ENCODE results near the gene GSE1.
"Not testable (repeated sequence)": the region's sequence is repeated elsewhere in the genome, so short reads cannot be mapped to it uniquely, and the experiment has no call there.

The GSE1 gene

GRCh38 chr16:85591381-85591780 is 21.7 kb upstream of the GSE1 start:
- no peak for DNase-seq (ENCODE audit: low spot score)

- not testable (repeated sequence) for DNase-seq (ENCODE audit: low spot score)
Measured at GRCh38 chr16:85592277-85592676, 20.8 kb upstream of the GSE1 start.

- no peak for DNase-seq (ENCODE audit: low spot score)
Measured at GRCh38 chr16:85592700-85593493, 20.2 kb upstream of the GSE1 start.

GRCh38 chr16:85593494-85594221 is 19.5 kb upstream of the GSE1 start:
- no peak for DNase-seq (ENCODE audit: low spot score)

DNA sequence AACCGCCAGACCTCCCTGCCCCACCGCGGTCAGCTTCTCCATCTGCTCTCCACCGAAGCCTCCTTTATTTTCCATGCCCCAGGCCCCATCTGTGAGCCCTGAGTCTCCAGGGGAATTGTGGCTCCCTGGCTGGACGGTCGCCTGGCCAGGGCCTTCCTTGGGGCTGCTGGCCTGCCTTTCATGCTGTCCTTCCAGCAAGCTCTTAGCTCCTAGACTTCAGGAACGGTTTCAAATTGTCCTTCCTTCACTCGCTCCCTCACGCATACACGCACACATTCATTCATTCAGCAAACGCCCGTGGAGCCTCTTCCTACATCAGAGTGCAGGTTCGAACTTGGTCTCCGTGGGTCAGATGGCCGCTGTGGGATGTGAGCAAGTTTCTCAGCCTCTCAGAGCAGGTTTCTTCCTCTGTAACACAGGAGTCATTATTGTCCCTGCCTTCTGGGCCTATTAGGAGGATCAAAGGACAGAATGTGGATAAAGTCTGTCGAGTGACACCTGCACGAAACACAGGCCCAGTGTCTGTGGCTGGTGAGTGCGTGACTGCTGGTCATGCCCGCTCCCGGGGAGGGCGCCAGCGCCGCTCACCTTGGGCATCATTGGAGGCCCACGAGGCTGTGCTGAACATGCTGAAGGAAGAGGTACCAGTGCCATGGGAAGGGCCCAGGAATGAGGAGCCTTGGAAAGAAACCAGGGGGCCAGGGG is 18.7 kb upstream of the GSE1 start:
- no peak for DNase-seq (ENCODE audit: low spot score)

- DNase-seq (ENCODE audit: low spot score) = no peak
Measured at GRCh38 chr16:85594978-85595661, 18.0 kb upstream of the GSE1 start.

- no peak for DNase-seq (ENCODE audit: low spot score)
Measured at GRCh38 chr16:85595812-85596502, 17.2 kb upstream of the GSE1 start.

- DNase-seq (ENCODE audit: low spot score) = no peak
Measured at GRCh38 chr16:85598141-85598540, 15.0 kb upstream of the GSE1 start.

GRCh38 chr16:85600078-85600477 is 13.0 kb upstream of the GSE1 start:
- no peak for DNase-seq (ENCODE audit: low spot score)

- DNase-seq (ENCODE audit: low spot score) = no peak
Measured at GRCh38 chr16:85600530-85601271, 12.4 kb upstream of the GSE1 start.

- no peak for DNase-seq (ENCODE audit: low spot score)
Measured at GRCh38 chr16:85601272-85601639, 11.9 kb upstream of the GSE1 start.

GRCh38 chr16:85601730-85602401 is 11.3 kb upstream of the GSE1 start:
- no peak for DNase-seq (ENCODE audit: low spot score)

DNA sequence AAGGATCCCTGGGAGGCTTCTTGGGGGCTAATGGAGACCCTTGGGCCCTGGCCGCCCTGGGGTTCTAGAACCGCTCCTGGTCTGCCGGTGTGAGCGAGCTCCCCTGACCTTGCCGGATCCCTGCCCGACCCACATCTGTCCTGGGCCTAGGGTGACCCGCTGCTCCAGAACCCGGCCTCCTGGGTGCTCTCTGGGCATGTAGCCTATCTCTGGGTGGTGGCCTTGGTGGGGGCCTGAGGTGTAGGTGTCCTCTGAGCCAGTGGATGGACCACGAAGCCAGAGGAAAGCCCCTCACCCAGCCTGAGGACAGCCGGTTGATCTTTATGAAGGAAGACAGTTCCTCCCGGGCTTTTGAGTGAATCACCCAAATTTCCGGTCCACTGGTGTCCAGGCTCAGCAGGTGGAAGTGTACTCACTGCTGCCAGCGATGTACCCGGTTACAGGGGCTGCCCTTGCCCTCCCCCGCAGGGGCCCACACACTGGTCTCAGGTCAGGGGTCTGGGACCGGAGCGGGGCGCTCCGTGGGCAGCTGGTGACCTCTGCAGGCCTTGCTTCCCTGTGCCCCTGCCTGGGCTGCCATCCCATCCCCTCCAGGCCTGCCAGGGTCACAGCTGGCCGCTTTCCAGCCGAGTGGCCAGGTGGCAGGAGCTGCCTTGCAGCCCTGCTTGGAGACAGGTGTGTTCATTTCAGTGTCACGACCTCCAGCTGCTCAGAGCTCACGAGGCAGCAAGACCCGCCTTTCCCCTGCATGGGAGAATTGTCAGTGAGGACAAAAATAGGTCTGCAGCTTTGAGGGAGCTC is 10.5 kb upstream of the GSE1 start:
- no peak for DNase-seq (ENCODE audit: low spot score)

GRCh38 chr16:85603203-85603755 is 9.8 kb upstream of the GSE1 start:
- no peak for DNase-seq (ENCODE audit: low spot score)

DNA sequence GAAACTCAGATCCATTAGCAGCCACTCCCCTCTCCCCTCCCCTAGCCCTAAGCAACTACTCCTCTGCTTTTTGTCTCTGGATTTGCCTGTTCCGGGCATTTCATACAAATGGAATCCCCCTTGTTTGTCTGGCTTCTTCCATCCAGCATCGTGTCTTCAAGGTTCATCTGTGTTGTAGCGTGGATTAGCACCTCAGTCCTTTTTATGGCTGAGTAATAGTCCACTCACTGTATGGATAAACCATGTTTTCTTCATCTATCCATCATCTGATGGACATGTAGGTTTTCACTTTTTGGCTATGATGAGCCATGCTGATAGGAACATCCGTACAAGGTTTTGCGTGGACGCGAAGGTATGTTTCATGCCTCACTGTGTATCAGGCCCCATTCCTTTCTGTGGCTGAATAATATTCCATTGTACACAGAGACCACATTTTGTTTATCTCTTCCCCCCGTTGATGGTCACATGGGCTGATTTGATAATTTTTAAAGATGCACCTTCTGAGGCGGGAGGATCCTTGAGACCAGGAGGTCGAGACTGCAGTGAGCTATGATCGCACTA is 8.9 kb upstream of the GSE1 start:
- DNase-seq (ENCODE audit: low spot score) = no peak

DNA sequence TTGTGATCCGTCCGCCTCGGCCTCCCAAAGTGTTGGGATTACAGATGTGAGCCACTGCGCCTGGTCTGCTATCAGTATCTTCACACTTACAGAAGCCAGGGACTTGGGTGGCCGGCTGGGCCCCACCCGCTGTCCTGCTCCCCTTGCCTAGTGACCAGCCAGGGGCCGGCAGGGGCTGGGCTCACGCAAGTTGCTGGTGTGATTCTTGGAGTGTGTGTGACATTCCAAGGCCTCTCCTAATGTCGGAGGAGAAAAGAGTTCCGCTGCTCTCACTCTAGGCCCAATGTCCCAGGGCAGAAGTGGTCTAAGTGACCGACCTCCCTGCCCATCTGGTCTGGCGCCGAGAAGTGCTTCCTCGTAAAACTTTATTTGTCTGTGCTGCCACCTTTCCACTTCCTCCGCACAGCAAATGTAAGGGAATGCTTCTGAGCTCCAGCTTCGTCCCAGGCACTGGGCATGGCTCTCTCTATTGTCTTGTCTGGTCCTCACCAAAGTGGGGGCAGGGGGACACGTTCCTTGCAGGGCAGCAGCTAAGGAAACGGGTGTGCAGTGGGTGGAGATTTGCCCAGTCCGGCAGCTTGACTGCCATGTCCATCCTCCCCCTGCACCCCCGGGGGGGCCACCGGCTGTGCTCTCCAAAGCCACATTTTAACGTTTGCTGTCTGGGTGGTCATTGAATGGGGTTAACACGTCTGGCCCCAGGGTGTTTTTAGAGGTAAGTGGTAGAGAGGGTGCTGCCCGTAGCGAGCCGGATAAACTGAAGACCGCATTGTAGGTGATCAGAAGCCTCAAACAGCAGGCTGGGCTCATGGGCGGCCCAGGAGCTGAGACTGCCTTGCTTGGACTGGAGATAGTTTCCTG is 7.8 kb upstream of the GSE1 start:
- no peak for DNase-seq (ENCODE audit: low spot score)

DNA sequence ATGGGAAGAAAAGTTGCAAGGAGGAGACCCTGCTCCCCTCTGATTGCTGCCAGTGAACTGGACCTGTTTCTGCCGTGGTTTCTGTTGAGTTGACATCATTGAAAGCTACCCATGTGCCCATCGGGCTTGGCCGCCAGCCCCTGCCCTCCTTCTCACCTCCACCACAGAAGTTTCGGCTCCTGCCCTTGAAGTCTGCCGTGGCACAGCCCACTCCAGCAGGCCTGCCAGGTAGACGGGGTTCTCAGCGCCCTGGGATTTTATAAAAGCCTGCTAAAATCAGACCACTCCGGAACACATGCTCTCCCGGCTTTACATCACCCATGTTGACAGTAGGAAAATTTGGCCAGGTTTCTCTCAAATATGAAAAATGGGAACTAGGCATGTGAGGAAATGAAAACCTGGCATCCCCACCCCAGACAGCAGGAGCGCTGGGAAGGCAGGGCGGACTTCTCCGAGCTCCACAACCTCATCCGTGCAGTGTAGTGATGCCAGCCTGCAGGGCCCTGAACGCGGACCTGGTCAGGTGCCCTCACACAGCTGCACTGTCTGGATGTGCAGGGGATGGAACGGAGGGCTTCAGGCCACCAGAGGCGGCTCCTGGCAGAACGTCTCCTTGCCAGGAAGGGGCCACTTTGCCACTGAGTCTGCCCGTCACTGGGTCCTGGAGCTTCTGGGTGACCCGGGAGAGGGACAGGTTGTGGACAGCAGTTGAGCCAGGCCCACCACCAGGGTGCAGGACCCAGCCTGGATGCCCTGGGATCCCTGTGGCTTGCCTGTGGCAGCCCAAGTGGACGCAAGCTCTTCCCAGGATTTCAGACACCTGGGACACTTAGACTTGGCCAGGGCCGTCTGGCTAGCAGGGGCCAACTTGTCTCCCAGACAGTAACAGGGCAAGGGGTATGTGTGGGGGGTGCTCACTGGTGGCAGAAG is 6.9 kb upstream of the GSE1 start:
- DNase-seq (ENCODE audit: low spot score) = no peak
